Measurements from ENCODE around the gene ANKK1. TPM values are rescaled to one million over a fixed set of nuclear protein-coding genes. Genes with fewer than 3 reads are reported as not detected.

ANKK1 gene
- total RNA-seq, 3 donors from 2014 or later (not counting 1 experiment from before 2014, with no cell fraction given), result 0.40 to 0.93 (median 0.73) TPM

GRCh38 chr11:113407163-113407562 is 19.6 kb downstream of the ANKK1 start:
- no peaks in the 10 kb centered on the region for H3K36me3 ChIP-seq (ENCODE audit: control insufficient read depth, insufficient read depth, low read length)
- Mint-ChIP-seq H3K36me3 (no peaks in the 10 kb centered on the region), H3K27me3 (ENCODE audit: low read depth in 2 of 2) (peaks cover 0 to 9% of the 10 kb centered on the region in 2 donors), H3K4me1 (no peaks in the 10 kb centered on the region), H3K4me3 (no peak overlapping the region), H3K9me3 (no peaks in the 10 kb centered on the region), H3K27ac (no peak overlapping the region)
- 55% methylated on average over 3 of the region's 3 CpGs for WGBS (ENCODE audit: insufficient coverage)
- DNase-seq, result no peak
- ATAC-seq, result no peak
- intact Hi-C loops (cut with micrococcal nuclease), result no loop called here
- no peaks in the 10 kb centered on the region for H3K4me1 ChIP-seq (ENCODE audit: control insufficient read depth, insufficient read depth, low read length)
- no peak overlapping the region for H3K4me3 ChIP-seq (ENCODE audit: low read length)
- no peak for TF ChIP-seq CTCF (IDR thresholded peaks at IDR 0.05)
- H3K9me3 ChIP-seq (ENCODE audit: control insufficient read depth, insufficient read depth, low read length), result no peaks in the 10 kb centered on the region
- H3K27me3 ChIP-seq (ENCODE audit: control insufficient read depth, insufficient read depth, low read length), result no peaks in the 10 kb centered on the region
- no peak overlapping the region for H3K27ac ChIP-seq (ENCODE audit: low read length)

- H3K27ac Mint-ChIP-seq, result no peak overlapping the region
- H3K27me3 Mint-ChIP-seq (ENCODE audit: low read depth in 2 of 2), result peaks cover 0 to 9% of the 10 kb centered on the region in 2 donors
- no peaks in the 10 kb centered on the region for H3K4me1 ChIP-seq (ENCODE audit: control insufficient read depth, insufficient read depth, low read length)
- H3K27me3 ChIP-seq (ENCODE audit: control insufficient read depth, insufficient read depth, low read length), result no peaks in the 10 kb centered on the region
- no peaks in the 10 kb centered on the region for H3K9me3 ChIP-seq (ENCODE audit: control insufficient read depth, insufficient read depth, low read length)
- 83% methylated on average over 9 of the region's 9 CpGs for WGBS (ENCODE audit: insufficient coverage)
- no peak overlapping the region for H3K4me3 ChIP-seq (ENCODE audit: low read length)
- no peak overlapping the region for H3K4me3 Mint-ChIP-seq
- H3K27ac ChIP-seq (ENCODE audit: low read length), result no peak overlapping the region
- no peaks in the 10 kb centered on the region for H3K9me3 Mint-ChIP-seq
- DNase-seq (no peak), ATAC-seq (no peak)
- H3K36me3 ChIP-seq (ENCODE audit: control insufficient read depth, insufficient read depth, low read length), result no peaks in the 10 kb centered on the region
- no peaks in the 10 kb centered on the region for H3K36me3 Mint-ChIP-seq
- TF ChIP-seq CTCF (IDR thresholded peaks at IDR 0.05), result no peak
- no peaks in the 10 kb centered on the region for H3K4me1 Mint-ChIP-seq
- intact Hi-C loops (cut with micrococcal nuclease), result no loop called here
These were observed 20.6 kb downstream of the ANKK1 start for GRCh38 chr11:113408206-113408605.

GRCh38 chr11:113408887-113409286 is 21.3 kb downstream of the ANKK1 start:
- intact Hi-C loops (cut with micrococcal nuclease), result no loop called here
- Mint-ChIP-seq H3K27me3 (ENCODE audit: low read depth in 2 of 2) (peaks cover 0 to 6% of the 10 kb centered on the region in 2 donors), H3K4me3 (no peak overlapping the region), H3K9me3 (no peaks in the 10 kb centered on the region), H3K4me1 (no peaks in the 10 kb centered on the region), H3K36me3 (no peaks in the 10 kb centered on the region), H3K27ac (no peak overlapping the region)
- Histone ChIP-seq H3K27me3 (ENCODE audit: control insufficient read depth, insufficient read depth, low read length) (no peaks in the 10 kb centered on the region), H3K4me3 (ENCODE audit: low read length) (no peak overlapping the region), H3K4me1 (ENCODE audit: control insufficient read depth, insufficient read depth, low read length) (no peaks in the 10 kb centered on the region), H3K27ac (ENCODE audit: low read length) (no peak overlapping the region), H3K36me3 (ENCODE audit: control insufficient read depth, insufficient read depth, low read length) (no peaks in the 10 kb centered on the region), H3K9me3 (ENCODE audit: control insufficient read depth, insufficient read depth, low read length) (no peaks in the 10 kb centered on the region)
- no peak for ATAC-seq
- no peak for DNase-seq
- no peak for TF ChIP-seq CTCF (IDR thresholded peaks at IDR 0.05)
- WGBS (ENCODE audit: insufficient coverage), result 77% methylated on average over 9 of the region's 9 CpGs

- Mint-ChIP-seq H3K9me3 (no peaks in the 10 kb centered on the region), H3K4me1 (no peaks in the 10 kb centered on the region), H3K4me3 (no peak overlapping the region), H3K27ac (no peak overlapping the region), H3K27me3 (ENCODE audit: low read depth in 2 of 2) (peaks cover 0 to 3% of the 10 kb centered on the region in 2 donors), H3K36me3 (no peaks in the 10 kb centered on the region)
- H3K27ac ChIP-seq (ENCODE audit: low read length), result no peak overlapping the region
- WGBS (ENCODE audit: insufficient coverage), result 88% methylated on average over 3 of the region's 3 CpGs
- H3K27me3 ChIP-seq (ENCODE audit: control insufficient read depth, insufficient read depth, low read length), result no peaks in the 10 kb centered on the region
- no peak for TF ChIP-seq CTCF (IDR thresholded peaks at IDR 0.05)
- H3K4me3 ChIP-seq (ENCODE audit: low read length), result no peak overlapping the region
- no peaks in the 10 kb centered on the region for H3K9me3 ChIP-seq (ENCODE audit: control insufficient read depth, insufficient read depth, low read length)
- H3K36me3 ChIP-seq (ENCODE audit: control insufficient read depth, insufficient read depth, low read length), result no peaks in the 10 kb centered on the region
- no peaks in the 10 kb centered on the region for H3K4me1 ChIP-seq (ENCODE audit: control insufficient read depth, insufficient read depth, low read length)
- intact Hi-C loops (cut with micrococcal nuclease), result no loop called here
- ATAC-seq, result no peak
- DNase-seq, result no peak
These were observed 21.9 kb downstream of the ANKK1 start for GRCh38 chr11:113409526-113409925.
